NOMO-1 treated with DMSO at 0.1 percent for 48 hours (cell line): ENCODE results near the gene APOL4.
"Not testable (repeated sequence)": the region's sequence is repeated elsewhere in the genome, so short reads cannot be mapped to it uniquely, and the experiment has no call there.

Experiments
- DNase-seq: peaks from one replicate; lab custom pipeline; 2025; ENCODE audit not compliant: unreplicated experiment; lab: John Stamatoyannopoulos, UW

The APOL4 gene

DNA sequence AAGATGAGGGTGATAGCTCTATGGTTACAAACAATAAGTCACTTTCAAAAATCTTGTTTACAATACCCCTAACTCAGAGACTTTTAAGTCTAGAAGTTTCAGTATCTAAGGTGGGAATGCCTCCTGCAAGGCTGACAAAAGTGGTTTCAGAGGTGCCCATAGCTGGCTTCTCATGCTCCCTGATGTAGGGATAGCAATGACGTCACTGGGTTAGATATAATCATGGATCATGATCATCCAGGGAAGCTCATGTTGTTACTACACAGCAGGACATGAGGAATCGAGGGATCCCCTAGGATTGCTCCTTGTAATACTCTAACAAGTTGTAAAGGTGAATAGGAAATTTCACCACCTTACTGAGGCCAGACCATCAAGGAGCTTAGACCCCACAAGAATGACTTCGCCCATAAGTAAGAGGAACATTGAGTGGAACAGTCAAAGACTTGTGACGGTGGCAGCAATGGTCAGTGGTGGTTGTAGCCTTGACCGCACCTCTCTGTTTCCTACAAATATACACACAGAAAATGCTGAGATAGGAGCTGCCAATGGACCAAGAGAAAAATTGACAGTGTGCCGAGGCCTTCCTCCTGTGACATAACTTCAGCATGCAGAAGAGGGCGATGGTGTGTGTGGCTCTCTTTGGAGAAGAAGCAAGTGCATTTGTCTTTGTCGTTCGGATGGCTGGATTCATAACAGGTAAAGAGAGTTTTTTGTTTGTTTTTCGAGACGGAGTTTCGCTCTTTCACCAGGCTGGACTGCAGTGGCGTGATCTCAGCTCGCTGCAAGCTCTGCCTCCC is 15.6 kb downstream of the APOL4 start:
- no peak for DNase-seq

- no peak for DNase-seq
Observed at GRCh38 chr22:36184433-36185025, 17.1 kb downstream of the APOL4 start.

- DNase-seq, result no peak
Observed at GRCh38 chr22:36183446-36183845, 18.2 kb downstream of the APOL4 start.

DNA sequence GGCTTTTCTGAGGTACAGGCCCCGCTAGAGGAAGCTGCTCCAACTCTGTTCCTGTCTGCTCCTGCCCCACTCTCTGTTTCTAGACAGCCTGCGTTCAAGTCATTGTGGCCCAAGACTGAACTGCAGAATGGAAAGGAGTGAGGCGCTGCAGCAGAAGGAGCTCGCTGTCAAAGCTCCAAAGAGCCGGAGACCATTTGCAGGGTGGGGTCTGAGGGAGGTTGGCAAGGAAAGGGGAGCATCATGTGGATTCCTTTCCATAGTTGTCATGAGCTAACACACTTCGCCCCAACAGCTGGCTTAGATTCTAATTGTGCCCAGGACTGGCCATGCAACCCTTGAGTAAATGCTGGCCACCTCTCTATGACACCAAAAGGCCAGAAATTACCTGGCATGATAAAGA is 18.8 kb downstream of the APOL4 start:
- no peak for DNase-seq

GRCh38 chr22:36182056-36182455 is 19.6 kb downstream of the APOL4 start:
- DNase-seq, result no peak

GRCh38 chr22:36180928-36181327 is 20.7 kb downstream of the APOL4 start:
- no peak for DNase-seq

DNA sequence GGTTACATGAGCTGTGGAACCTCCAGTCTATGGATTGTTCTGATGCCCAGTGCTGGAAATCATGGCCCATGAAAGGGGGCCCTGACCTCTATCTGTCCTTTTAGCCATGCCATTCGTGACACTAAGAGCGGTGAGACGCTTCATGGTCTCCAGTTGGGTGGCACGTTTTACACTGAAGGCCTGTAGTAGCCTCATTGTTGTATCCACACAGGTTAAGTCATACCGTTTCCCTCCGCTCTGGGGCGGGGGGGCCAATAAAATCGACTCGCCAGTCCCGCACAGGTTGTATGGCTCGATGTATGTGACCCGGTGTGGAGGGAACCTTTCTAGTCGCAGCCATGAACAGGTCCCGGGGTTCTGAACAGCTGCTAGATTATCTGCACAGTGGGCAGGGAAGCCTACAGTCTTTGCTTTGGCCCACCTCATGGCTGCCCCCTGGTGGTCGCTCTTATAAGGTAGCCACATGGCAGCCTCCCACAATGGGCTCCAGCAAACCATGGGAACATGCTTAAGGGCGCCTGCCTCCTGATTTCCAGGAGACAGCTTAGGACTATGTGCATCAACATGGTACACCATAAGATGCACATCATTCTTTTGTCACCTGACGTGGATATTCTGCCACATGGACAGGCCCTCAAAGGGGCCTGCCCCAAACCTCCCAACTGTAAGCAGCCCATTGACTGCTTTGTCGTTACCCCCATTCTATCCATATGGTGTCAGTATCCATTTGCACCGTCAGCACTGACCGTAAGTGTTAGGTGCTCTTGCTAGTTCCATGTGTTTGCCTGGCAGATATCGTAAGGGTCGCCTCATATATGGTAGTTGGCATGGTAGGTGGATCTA is 21.4 kb downstream of the APOL4 start:
- peak; percentile 58 for DNase-seq

DNA sequence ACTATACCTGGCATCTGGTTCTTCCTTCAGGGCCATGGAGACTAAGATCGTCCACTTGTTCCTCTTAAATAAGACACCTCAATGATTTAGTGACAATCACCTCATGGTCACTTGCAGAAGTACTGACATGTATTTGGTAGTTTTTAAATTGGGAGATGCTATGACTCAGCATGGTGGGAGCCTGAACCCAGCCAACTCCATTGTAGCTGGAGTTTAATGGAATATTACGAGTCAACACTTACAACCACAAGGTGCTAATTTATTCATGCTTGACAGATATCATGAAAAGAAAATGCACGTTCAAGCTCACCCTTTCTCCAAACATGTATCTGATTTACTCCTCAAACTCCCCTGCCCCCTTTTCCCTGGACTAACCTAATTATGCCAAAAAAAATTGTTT is 24.4 kb downstream of the APOL4 start:
- DNase-seq, result no peak

GRCh38 chr22:36175892-36176291 is 25.7 kb downstream of the APOL4 start:
- DNase-seq, result no peak

DNA sequence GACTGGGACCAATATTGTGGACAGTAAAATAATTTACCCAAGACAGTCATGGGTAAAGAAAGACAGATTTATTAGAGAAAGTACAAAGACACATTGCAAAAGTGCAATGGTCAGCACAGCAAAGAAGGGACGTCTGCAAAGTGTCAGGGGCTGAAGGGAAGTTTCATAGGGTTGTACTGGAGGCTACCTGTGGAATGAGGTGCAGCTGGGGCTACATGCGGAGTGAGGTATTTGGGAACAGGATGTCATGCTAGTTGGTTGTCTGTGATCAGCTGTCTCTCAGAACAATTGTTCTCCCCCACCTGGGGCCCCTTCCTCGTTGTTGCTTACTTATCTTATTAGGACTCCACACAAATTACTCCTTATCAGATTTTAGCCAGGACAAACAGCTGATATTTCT is 29.7 kb downstream of the APOL4 start:
- DNase-seq, result no peak

GRCh38 chr22:36166518-36167220 is 34.9 kb downstream of the APOL4 start:
- no peak for DNase-seq

GRCh38 chr22:36166086-36166485 is 35.5 kb downstream of the APOL4 start:
- no peak for DNase-seq

DNA sequence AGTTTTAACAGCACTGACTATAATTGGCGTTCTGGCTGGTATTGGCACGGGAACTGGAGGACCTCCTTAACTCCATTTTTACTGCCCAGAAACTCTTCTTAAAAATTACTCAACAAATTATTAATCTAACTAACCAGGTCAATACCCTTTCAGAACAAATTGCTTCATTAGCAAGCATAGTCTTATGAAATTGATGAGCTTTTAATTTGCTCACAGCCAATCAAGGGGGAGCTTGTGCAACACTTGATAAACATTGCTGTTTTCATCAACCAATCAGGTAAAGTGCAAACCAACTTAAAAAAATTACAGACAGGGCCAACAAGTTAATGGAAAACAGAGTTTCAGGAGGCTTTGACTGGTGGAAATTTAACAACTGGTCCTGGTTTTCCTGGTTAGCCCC is 36.5 kb downstream of the APOL4 start:
- no peak for DNase-seq

- DNase-seq, result peak; percentile 94
Observed at GRCh38 chr22:36164621-36165020, 37.0 kb downstream of the APOL4 start.

DNA sequence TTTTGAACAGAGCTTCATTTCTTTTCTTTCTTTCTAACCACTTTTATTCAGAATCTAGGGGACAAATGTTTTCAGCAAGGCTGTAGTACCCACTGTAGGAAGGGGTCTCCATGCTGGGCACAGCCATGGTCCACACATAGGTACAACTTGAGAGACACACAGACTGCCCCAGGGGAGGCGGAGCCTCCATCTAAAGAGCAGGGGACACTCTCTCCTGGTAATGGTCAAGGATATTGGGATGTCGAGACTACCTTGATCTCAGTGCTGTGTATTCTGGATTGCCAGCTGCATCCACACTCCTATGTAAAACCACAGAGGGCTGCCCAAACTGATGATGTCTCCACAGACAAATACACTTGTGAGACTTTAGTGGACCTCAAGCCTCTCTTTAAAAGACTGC is 38.1 kb downstream of the APOL4 start:
- DNase-seq, result no peak

DNA sequence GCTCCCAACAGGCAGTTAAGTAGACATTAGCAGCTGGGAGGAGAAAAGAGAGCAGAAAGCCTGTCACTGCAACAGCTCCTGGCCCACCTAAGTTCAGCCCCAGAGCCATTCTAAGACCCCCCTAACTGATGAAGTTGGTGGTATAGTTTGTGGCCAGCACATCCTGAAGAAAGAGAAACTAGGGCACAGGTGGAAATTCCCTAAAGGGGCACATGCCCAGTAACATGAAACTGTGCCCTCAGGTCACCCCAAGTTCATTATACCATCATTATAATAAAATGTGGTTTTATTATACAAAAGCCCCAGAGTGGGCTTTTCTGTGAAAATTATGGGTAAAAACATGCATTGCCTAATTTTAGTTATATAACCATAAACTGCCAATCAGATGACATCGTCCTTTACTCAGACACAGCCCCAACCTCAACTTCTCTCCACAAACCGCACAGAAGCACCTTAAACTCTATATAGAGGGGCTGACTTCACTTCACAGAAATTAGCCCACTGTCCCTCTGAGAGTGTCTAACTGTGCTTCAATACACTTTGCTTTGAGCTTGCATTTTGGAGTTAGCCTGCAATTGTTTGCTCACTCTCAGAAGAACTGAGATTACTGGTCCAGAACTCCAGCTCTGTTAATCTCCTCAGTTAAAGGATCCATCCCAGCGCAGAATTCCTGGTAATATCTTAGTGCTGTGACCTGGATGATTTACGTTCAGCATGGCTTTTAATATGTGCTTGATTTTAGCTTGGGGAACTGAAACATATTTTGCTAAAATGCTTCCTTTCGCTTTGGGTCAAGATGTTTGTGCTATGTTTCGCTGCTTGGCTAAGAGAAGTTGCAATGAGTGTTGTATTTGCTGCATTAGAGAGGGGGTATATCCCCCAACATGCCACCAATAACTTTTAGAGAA is 39.2 kb downstream of the APOL4 start:
- DNase-seq, result peak; percentile 53

DNA sequence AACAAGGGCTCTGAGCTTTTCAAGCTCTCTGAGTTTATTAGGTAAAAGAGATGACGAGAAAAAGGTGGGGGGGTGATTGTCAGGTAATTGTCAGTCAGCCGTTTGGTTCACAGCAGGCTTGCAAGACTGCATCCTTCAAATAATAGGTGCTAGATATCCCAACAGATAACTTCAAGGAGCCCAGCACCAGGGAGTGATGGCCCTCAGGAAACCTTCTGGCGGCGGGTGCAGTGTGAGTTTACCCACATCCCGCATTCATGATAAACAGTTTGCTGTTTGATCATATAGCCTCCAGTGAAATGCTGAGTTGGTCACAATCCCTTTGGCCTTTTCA is 39.8 kb downstream of the APOL4 start:
- DNase-seq, result not testable (repeated sequence)

DNA sequence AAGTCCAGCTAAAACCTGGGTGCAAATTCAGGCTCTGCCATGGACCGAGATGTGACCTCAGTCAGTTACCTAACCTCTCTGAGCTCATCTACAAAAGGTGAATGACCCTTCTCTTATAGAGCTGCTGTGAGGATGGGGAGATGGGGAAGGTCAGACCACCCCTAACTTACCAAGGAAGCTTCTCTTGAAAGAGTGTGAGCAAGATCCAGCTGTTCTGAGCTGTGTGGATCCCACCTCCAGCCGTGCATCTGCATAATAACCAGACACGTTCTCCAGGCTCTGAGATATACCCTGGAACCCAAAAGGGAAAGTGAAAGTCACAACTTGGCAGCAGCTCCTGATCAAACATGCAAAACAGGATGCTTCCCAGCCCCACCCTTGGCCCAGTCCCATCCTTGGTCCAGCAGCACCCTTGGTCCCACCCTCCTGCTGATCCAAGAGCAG is 41.1 kb downstream of the APOL4 start, which contains the start of gene APOL3:
Gene APOL3, minus strand, starts transcription at position 257 of the 444 bp plus-strand sequence. CDS start 11,700 bp downstream, outside the sequence.
- no peak for DNase-seq

- peak; percentile 53 for DNase-seq
Observed at GRCh38 chr22:36156515-36157419, 44.8 kb downstream of the APOL4 start.
